Lower lobe of right lung (tissue), 2 donors: ENCODE data around the gene TNIK. TPM values are rescaled to one million over a fixed set of nuclear protein-coding genes. Genes with fewer than 3 reads are reported as not detected.

Experiments
- ATAC-seq, 2 donors: fragments of 200-7000 bp; cut with Tn5 transposase; one replicate each; pipeline ENCODE4 v1.9.1; 2020 to 2022; ENCODE audit warnings: mild to moderate bottlenecking in 2 of 2, moderate library complexity in 2 of 2
- DNase-seq: peaks from one replicate; pipeline ENCODE4 v3.0.0-alpha.2; 2020
- H3K27ac ChIP-seq: fragments of 200-600 bp; one replicate; pipeline ENCODE4 v1.8.0; 2022
- H3K27me3 ChIP-seq: fragments of 200-600 bp; one replicate; pipeline ENCODE4 v1.8.0; 2022; ENCODE audit warnings: low read depth
- H3K36me3 ChIP-seq: fragments of 200-600 bp; one replicate; pipeline ENCODE4 v1.8.0; 2022; ENCODE audit warnings: mild to moderate bottlenecking
- H3K4me1 ChIP-seq: fragments of 200-600 bp; one replicate; pipeline ENCODE4 v1.8.0; 2022
- H3K4me3 ChIP-seq: fragments of 200-600 bp; one replicate; pipeline ENCODE4 v1.8.0; 2022; ENCODE audit warnings: mild to moderate bottlenecking
- H3K9me3 ChIP-seq: fragments of 200-600 bp; one replicate; pipeline ENCODE4 v1.8.0; 2022
- CTCF ChIP-seq: fragments of 200-600 bp; IDR thresholded peaks from one replicate; pipeline ENCODE4 v1.8.0; 2022; ENCODE audit warnings: antibody characterized with exemption, mild to moderate bottlenecking
- intact Hi-C: fragments of 100-400 bp; cut with DNase I; formaldehyde crosslinking; loops from one replicate; pipeline ENCODE4 v1.11.0; 2022
- total RNA-seq: library from RNA; stranded (reverse); fragmentation: NEBNext Ultra II Directional; extraction: Animal tissue kit (Norgen Biotek cat#: 25700); gene quantifications from one replicate; pipeline ENCODE4 v1.2.1, GENCODE V29; 2021
- donor health status: DM: no; HTN: yes; CAD: no; lungs with severe emphysema.

The TNIK gene
- total RNA-seq, 1 donor from 2014 or later, result 29.3 TPM

GRCh38 chr3:171391432-171391831 lies 68.8 kb downstream of the TNIK start:
- intact Hi-C loops, result no loop called here
- Histone ChIP-seq H3K9me3 (no peaks in the 10 kb centered on the region), H3K27ac (no peak overlapping the region), H3K36me3 (no peaks in the 10 kb centered on the region), H3K4me1 (peaks cover 23% of the 10 kb centered on the region), H3K27me3 (no peaks in the 10 kb centered on the region), H3K4me3 (no peak overlapping the region)
- ATAC-seq, result no peak
- DNase-seq, result no peak
- no peak for TF ChIP-seq CTCF

GRCh38 chr3:171390051-171390941 lies 69.9 kb downstream of the TNIK start:
- Histone ChIP-seq H3K36me3 (no peaks in the 10 kb centered on the region), H3K27ac (no peak overlapping the region), H3K27me3 (no peaks in the 10 kb centered on the region), H3K9me3 (no peaks in the 10 kb centered on the region), H3K4me1 (peaks cover 23% of the 10 kb centered on the region), H3K4me3 (no peak overlapping the region)
- intact Hi-C loops, result no loop called here
- no peak for DNase-seq
- no peak for TF ChIP-seq CTCF
- ATAC-seq, result no peak

GRCh38 chr3:171389491-171389890 lies 70.7 kb downstream of the TNIK start:
- intact Hi-C loops, result no loop called here
- Histone ChIP-seq H3K4me1 (peaks cover 25% of the 10 kb centered on the region), H3K4me3 (no peak overlapping the region), H3K27ac (no peak overlapping the region), H3K9me3 (no peaks in the 10 kb centered on the region), H3K36me3 (no peaks in the 10 kb centered on the region), H3K27me3 (no peaks in the 10 kb centered on the region)
- no peak for DNase-seq
- no peak for ATAC-seq
- TF ChIP-seq CTCF, result no peak

GRCh38 chr3:171388527-171388926 lies 71.7 kb downstream of the TNIK start:
- no peak overlapping the region for H3K27ac ChIP-seq
- DNase-seq (no peak), ATAC-seq (no peak)
- no peaks in the 10 kb centered on the region for H3K9me3 ChIP-seq
- H3K27me3 ChIP-seq, result no peaks in the 10 kb centered on the region
- no peak for TF ChIP-seq CTCF
- intact Hi-C loops, result no loop called here
- H3K36me3 ChIP-seq, result no peaks in the 10 kb centered on the region
- H3K4me3 ChIP-seq, result no peak overlapping the region
- H3K4me1 ChIP-seq, result peaks cover 29% of the 10 kb centered on the region

- H3K4me3 ChIP-seq, result no peak overlapping the region
- H3K27ac ChIP-seq, result no peak overlapping the region
- H3K27me3 ChIP-seq, result no peaks in the 10 kb centered on the region
- peaks cover 19% of the 10 kb centered on the region for H3K4me1 ChIP-seq
- ATAC-seq (no peak), DNase-seq (no peak)
- no peaks in the 10 kb centered on the region for H3K36me3 ChIP-seq
- TF ChIP-seq CTCF, result no peak
- intact Hi-C loops, result no loop called here
- no peaks in the 10 kb centered on the region for H3K9me3 ChIP-seq
These were observed 73.1 kb downstream of the TNIK start for GRCh38 chr3:171387062-171387461.
